Suprapubic skin (tissue), 4 donors: ENCODE measurements around the gene LDB2.

Experiments
- CTCF ChIP-seq, 2 donors: fragments of 200-600 bp in 1 of 2; fragments of 450-650 bp in 1 of 2; sonication (generic) in 1 of 2; IDR thresholded peaks; one replicate each; pipeline ENCODE4 v1.5.1; 2016 to 2019; ENCODE audit warnings: antibody characterized with exemption in 2 of 2, mild to moderate bottlenecking in 1 of 2, moderate library complexity in 1 of 2
- EP300 ChIP-seq: sonication (generic); formaldehyde crosslinking; IDR thresholded peaks from one replicate; pipeline ENCODE4 v1.6.1; 2017; ENCODE audit warnings: antibody characterized with exemption
- POLR2A ChIP-seq, 2 donors: fragments of 450-650 bp; IDR thresholded peaks; one replicate each; pipeline ENCODE4 v1.6.1; 2017; ENCODE audit warnings: antibody characterized with exemption in 2 of 2, mild to moderate bottlenecking in 2 of 2, moderate library complexity in 2 of 2
- POLR2AphosphoS5 ChIP-seq, 3 donors: sonication (generic); formaldehyde crosslinking; IDR thresholded peaks; one replicate each; pipeline ENCODE4 v1.6.1; 2017; ENCODE audit warnings: antibody characterized with exemption in 3 of 3

- TF ChIP-seq POLR2A (IDR thresholded peaks at IDR 0.05), result no peak
- TF ChIP-seq CTCF (IDR thresholded peaks at IDR 0.05), result no peak
- TF ChIP-seq POLR2AphosphoS5 (IDR thresholded peaks at IDR 0.05), result no peak
- no peak for TF ChIP-seq EP300
Observed at GRCh38 chr4:16694884-16695276, 203.6 kb downstream of the LDB2 start.
